ENCODE results near the gene CDC14A. TPM values are rescaled to one million over a fixed set of nuclear protein-coding genes. Genes with fewer than 3 reads are reported as not detected.

Gene CDC14A
- total RNA-seq, 2 donors from 2014 or later = 10.6 to 11.3 TPM

- Histone ChIP-seq H3K4me1 (ENCODE audit: control insufficient read depth in 1 of 2, low read depth in 2 of 2) (no peaks in the 10 kb centered on the region), H3K27ac (no peak overlapping the region), H3K36me3 (no peaks in the 10 kb centered on the region), H3K4me3 (no peak overlapping the region), H3K9me3 (no peaks in the 10 kb centered on the region), H3K27me3 (replicated peaks; ENCODE audit: insufficient read depth) (no peaks in the 10 kb centered on the region)
- no peak for ATAC-seq (ENCODE audit: insufficient number of reproducible peaks, low FRiP score, low read depth)
- no peak for TF ChIP-seq CTCF (IDR thresholded peaks at IDR 0.05)
- no peak for DNase-seq (ENCODE audit: low spot score)
These were observed 45.5 kb upstream of the CDC14A start for GRCh38 chr1:100306735-100307313.

GRCh38 chr1:100308777-100309176 is 43.5 kb upstream of the CDC14A start:
- Histone ChIP-seq H3K9me3 (no peaks in the 10 kb centered on the region), H3K27me3 (replicated peaks; ENCODE audit: insufficient read depth) (no peaks in the 10 kb centered on the region), H3K36me3 (no peaks in the 10 kb centered on the region), H3K27ac (no peak overlapping the region), H3K4me1 (ENCODE audit: control insufficient read depth in 1 of 2, low read depth in 2 of 2) (no peaks in the 10 kb centered on the region), H3K4me3 (no peak overlapping the region)
- no peak for TF ChIP-seq CTCF (IDR thresholded peaks at IDR 0.05)
- no peak for DNase-seq (ENCODE audit: low spot score)
- no peak for ATAC-seq (ENCODE audit: insufficient number of reproducible peaks, low FRiP score, low read depth)

- no peak for DNase-seq (ENCODE audit: low spot score)
- Histone ChIP-seq H3K27ac (no peak overlapping the region), H3K4me1 (ENCODE audit: control insufficient read depth in 1 of 2, low read depth in 2 of 2) (no peaks in the 10 kb centered on the region), H3K9me3 (no peaks in the 10 kb centered on the region), H3K36me3 (no peaks in the 10 kb centered on the region), H3K27me3 (replicated peaks; ENCODE audit: insufficient read depth) (no peaks in the 10 kb centered on the region), H3K4me3 (no peak overlapping the region)
- no peak for ATAC-seq (ENCODE audit: insufficient number of reproducible peaks, low FRiP score, low read depth)
- no peak for TF ChIP-seq CTCF (IDR thresholded peaks at IDR 0.05)
These were observed 42.4 kb upstream of the CDC14A start for GRCh38 chr1:100309863-100310262.

GRCh38 chr1:100313382-100313781 is 38.9 kb upstream of the CDC14A start:
- Histone ChIP-seq H3K36me3 (no peaks in the 10 kb centered on the region), H3K4me1 (ENCODE audit: control insufficient read depth in 1 of 2, low read depth in 2 of 2) (no peaks in the 10 kb centered on the region), H3K27me3 (replicated peaks; ENCODE audit: insufficient read depth) (no peaks in the 10 kb centered on the region), H3K27ac (no peak overlapping the region), H3K9me3 (no peaks in the 10 kb centered on the region), H3K4me3 (no peak overlapping the region)
- ATAC-seq (ENCODE audit: insufficient number of reproducible peaks, low FRiP score, low read depth) (no peak), DNase-seq (ENCODE audit: low spot score) (no peak)
- TF ChIP-seq CTCF (IDR thresholded peaks at IDR 0.05) = no peak

GRCh38 chr1:100316622-100317021 is 35.7 kb upstream of the CDC14A start:
- Histone ChIP-seq H3K27me3 (replicated peaks; ENCODE audit: insufficient read depth) (no peaks in the 10 kb centered on the region), H3K9me3 (peaks cover 11% of the 10 kb centered on the region), H3K27ac (no peak overlapping the region), H3K4me1 (ENCODE audit: control insufficient read depth in 1 of 2, low read depth in 2 of 2) (no peaks in the 10 kb centered on the region), H3K4me3 (no peak overlapping the region), H3K36me3 (no peaks in the 10 kb centered on the region)
- TF ChIP-seq CTCF (IDR thresholded peaks at IDR 0.05) = no peak
- ATAC-seq (ENCODE audit: insufficient number of reproducible peaks, low FRiP score, low read depth) (no peak), DNase-seq (ENCODE audit: low spot score) (no peak)
